ENCODE measurements around the gene PTPN9.

Gene PTPN9

GRCh38 chr15:75578948-75579920, at the start of gene PTPN9:
PTPN9 (minus strand) TSS chr15:75579315; CDS start chr15:75578776, 539 bp downstream.
- in situ Hi-C loops (cut with HindIII; ENCODE audit: low sequenced_read_pairs): loop anchor here (5.0 to 25.0 kb wide), 3 partner anchors 37 to 258 kb away; partner anchors contain the start of gene UBE2Q2

GRCh38 chr15:75625542-75626347, 46.6 kb upstream of the PTPN9 start, which contains the start of gene SNUPN:
SNUPN (minus strand) TSS chr15:75625725; CDS start chr15:75621051, 4,674 bp downstream.
- in situ Hi-C loops (cut with HindIII; ENCODE audit: low sequenced_read_pairs): loop anchor here (25.0 kb wide), 1 partner anchor 163 kb away; the partner anchor contains the start of gene SIN3A

DNA sequence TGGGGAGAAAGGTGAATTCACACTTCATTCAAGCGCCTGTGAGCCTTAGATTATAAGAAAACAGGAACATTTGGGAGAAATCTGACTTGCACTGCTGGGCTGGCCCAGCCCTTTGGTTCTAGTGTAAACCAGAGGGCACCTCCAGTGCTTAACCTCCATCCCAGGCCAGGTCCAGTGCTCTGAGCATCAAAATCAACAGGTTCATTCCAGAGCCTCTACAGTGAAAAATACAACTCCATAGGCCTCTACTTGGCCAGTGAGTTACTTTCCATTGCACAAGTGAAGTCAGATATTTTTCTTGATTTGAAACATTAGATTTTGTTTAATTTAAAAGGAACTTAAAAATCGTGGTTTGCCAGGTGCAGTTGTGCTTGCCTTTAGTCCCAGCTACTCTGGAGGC, 43.4 kb upstream of the PTPN9 start:
- in situ Hi-C loops (cut with HindIII; ENCODE audit: low sequenced_read_pairs): loop anchor here (5.0 kb wide), 1 partner anchor 45 kb away; the partner anchor contains the start of gene PTPN9

DNA sequence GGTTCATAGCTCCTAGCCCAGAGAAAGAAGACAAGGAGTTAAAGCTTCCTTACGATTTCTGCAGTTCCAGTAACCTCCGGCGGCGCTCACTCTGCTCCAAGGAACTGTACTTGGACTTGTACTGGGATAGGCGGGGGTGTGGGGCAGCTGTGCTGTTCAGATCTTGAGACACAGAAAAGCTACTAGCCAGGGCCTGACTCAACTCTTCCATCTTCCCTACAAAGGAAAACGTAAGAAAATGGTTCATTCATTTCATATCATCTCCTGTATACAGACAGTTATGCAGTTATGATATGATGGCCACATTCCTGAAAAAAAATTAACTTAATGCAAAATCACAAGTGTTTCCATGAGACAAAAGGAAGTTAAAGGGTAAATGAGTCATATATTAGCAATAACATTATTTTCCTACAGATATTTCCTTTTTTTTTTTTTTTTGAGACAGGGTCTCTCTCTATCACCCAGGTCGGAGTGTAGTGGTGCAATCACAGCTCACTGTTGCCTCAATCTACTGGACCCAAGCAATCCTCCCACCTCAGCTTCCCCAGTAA, 41.8 kb upstream of the PTPN9 start:
- in situ Hi-C loops (cut with HindIII; ENCODE audit: low sequenced_read_pairs): loop anchor here (5.0 kb wide), 1 partner anchor 44 kb away; the partner anchor contains the start of gene PTPN9

- in situ Hi-C loops (cut with HindIII; ENCODE audit: low sequenced_read_pairs): loop anchor here (5.0 kb wide), 1 partner anchor 43 kb away; the partner anchor contains the start of gene PTPN9
Observed at GRCh38 chr15:75620058-75620820, 41.1 kb upstream of the PTPN9 start.

- in situ Hi-C loops (cut with HindIII; ENCODE audit: low sequenced_read_pairs): no loop called here
Observed at GRCh38 chr15:75616766-75617165, 37.7 kb upstream of the PTPN9 start.

GRCh38 chr15:75606711-75607699, 27.9 kb upstream of the PTPN9 start:
- in situ Hi-C loops (cut with HindIII; ENCODE audit: low sequenced_read_pairs): loop anchor here (5.0 kb wide), 1 partner anchor 35 kb away; the partner anchor contains the start of gene IMP3

- in situ Hi-C loops (cut with HindIII; ENCODE audit: low sequenced_read_pairs): loop anchor here (5.0 kb wide), 1 partner anchor 36 kb away; the partner anchor contains the start of gene IMP3
Observed at GRCh38 chr15:75606026-75606425, 26.9 kb upstream of the PTPN9 start.

DNA sequence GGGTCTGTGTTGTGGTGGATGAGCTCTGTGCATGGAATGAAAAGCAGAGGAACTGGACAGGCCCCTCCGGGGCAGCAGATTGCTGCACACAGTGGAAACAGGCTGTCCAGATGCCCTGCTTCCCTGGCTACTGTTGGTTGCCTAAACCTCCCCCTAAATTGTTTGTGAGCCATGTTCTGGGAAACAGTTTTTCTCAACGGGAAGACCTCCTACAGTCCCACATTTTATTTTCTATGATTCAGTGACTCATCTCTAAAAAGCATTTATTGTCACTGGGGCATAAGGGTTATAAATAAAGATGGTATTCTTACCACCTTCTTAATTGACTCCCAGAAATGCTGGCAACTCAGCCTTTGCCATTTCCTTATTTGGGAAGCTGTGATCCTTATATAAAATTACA, 20.3 kb upstream of the PTPN9 start:
- in situ Hi-C loops (cut with HindIII; ENCODE audit: low sequenced_read_pairs): loop anchor here (5.0 to 25.0 kb wide), 2 partner anchors 78 to 238 kb away; partner anchors contain the start of gene UBE2Q2

GRCh38 chr15:75598361-75598760, 19.2 kb upstream of the PTPN9 start:
- in situ Hi-C loops (cut with HindIII; ENCODE audit: low sequenced_read_pairs): loop anchor here (5.0 to 25.0 kb wide), 2 partner anchors 79 to 239 kb away; partner anchors contain the start of gene UBE2Q2

DNA sequence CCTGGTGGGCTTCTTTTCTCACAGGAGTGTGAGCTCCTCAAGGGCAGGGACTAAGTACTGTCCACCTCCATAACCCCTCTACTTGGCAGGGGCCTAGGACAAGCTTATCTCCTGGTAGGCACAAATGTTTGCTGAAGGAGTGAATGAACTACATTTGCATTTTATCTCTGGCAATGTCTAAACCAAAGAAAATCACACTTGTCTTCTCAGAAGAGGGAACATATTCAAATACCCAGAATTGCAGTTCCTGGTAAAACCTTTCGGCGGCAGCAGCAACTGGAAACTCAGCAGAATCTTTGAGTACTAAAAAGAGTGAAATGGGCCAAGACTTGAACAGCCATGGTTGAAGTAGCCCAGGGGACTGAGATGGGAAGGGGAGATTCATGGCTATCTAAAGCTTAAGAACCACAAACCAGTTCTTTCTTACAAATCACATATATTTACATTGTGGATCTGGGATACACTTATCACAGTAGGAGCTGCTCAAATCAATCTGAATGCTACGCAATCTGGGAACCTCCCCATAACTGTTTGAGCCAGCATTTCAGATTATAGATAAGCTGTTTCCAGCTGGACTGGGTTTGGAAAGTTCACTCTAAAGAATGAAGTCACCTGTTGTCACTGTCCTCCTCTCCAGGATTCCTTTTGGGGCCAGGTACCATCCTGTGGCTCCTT, 18.7 kb upstream of the PTPN9 start:
- in situ Hi-C loops (cut with HindIII; ENCODE audit: low sequenced_read_pairs): loop anchor here (5.0 to 25.0 kb wide), 2 partner anchors 79 to 239 kb away; partner anchors contain the start of gene UBE2Q2

DNA sequence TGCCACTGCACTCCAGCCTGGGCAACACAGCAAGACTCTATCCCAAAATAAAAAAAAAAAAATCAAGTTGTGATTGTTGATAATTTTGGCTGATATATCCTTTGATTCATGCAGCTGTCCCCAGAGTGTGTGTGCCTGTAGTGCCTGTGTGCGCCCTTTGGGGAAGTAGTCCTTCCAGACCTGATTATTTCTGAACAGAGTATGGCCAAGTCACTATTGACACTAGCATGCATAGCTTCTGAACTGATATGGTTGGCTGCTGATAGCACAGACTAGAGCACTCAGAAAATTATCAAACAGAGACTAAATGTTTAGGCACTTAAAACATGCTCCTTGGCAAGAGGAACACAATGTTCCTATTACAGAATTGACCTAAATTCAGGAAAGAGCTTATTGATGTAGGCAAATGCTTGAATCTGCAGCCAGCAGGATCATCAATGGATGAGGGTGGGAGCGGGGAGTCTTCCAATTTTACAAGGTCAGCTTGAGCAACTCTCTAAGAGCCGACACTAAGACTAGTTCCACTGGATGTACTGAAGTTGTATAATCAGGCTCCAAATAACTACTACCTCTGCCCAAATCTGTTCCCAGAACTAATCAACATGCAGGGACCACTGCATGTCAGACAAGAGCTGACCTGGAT, 17.7 kb upstream of the PTPN9 start:
- in situ Hi-C loops (cut with HindIII; ENCODE audit: low sequenced_read_pairs): loop anchor here (5.0 to 25.0 kb wide), 2 partner anchors 80 to 240 kb away; partner anchors contain the start of gene UBE2Q2

- in situ Hi-C loops (cut with HindIII; ENCODE audit: low sequenced_read_pairs): loop anchor here (25.0 kb wide), 1 partner anchor 243 kb away; the partner anchor contains the start of gene UBE2Q2
Observed at GRCh38 chr15:75594276-75594675, 15.2 kb upstream of the PTPN9 start.

GRCh38 chr15:75591655-75592364, 12.7 kb upstream of the PTPN9 start:
- in situ Hi-C loops (cut with HindIII; ENCODE audit: low sequenced_read_pairs): loop anchor here (25.0 kb wide), 1 partner anchor 245 kb away; the partner anchor contains the start of gene UBE2Q2

GRCh38 chr15:75590239-75590638, 11.1 kb upstream of the PTPN9 start:
- in situ Hi-C loops (cut with HindIII; ENCODE audit: low sequenced_read_pairs): loop anchor here (25.0 kb wide), 1 partner anchor 247 kb away; the partner anchor contains the start of gene UBE2Q2

- in situ Hi-C loops (cut with HindIII; ENCODE audit: low sequenced_read_pairs): loop anchor here (25.0 kb wide), 1 partner anchor 248 kb away; the partner anchor contains the start of gene UBE2Q2
Observed at GRCh38 chr15:75589071-75589470, 10.0 kb upstream of the PTPN9 start.
